Hepatocyte (in vitro differentiated cells): ENCODE results near the gene NIPA2.

ENCODE experiments used
- EZH2 ChIP-seq: fragments of 200-600 bp; sonication (generic); IDR thresholded peaks from 2 replicates; pipeline ENCODE4 v1.6.1; 2016; ENCODE audit warnings: antibody characterized with exemption, mild to moderate bottlenecking, borderline replicate concordance
- EZH2phosphoT487 ChIP-seq: fragments of 200-600 bp; sonication (generic); IDR thresholded peaks from one replicate; pipeline ENCODE4 v1.6.1; 2018; ENCODE audit warnings: antibody characterized with exemption, mild to moderate bottlenecking, low read depth, moderate library complexity; ENCODE audit not compliant: unreplicated experiment, severe bottlenecking
- TF ChIP-seq, protein P1 (sequence below): fragments of 200-600 bp; sonication (generic); IDR thresholded peaks from 2 replicates; pipeline ENCODE4 v1.5.1; 2016; ENCODE audit warnings: antibody characterized with exemption, mild to moderate bottlenecking; ENCODE audit not compliant: poor library complexity

DNA sequence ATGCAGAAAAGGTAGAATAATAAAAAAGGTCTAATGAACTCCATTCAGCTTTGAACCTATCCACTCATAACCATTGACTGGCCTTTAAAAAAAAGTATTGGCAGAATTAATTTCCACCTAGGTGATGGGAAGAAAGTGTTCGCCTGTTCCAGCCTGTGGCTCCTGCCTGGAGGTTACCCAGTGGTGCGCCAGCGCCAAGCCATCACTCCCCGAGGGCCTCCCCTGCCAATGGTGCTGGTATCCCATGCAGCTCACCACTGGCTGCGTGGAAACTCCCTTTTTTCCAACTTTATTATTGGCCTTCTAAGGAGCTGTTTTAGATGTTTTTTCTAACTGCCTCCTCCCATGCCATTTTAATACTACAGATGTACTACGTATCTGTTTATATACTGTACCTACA lies 29.4 kb downstream of the NIPA2 start:
- TF ChIP-seq, protein P1, sequence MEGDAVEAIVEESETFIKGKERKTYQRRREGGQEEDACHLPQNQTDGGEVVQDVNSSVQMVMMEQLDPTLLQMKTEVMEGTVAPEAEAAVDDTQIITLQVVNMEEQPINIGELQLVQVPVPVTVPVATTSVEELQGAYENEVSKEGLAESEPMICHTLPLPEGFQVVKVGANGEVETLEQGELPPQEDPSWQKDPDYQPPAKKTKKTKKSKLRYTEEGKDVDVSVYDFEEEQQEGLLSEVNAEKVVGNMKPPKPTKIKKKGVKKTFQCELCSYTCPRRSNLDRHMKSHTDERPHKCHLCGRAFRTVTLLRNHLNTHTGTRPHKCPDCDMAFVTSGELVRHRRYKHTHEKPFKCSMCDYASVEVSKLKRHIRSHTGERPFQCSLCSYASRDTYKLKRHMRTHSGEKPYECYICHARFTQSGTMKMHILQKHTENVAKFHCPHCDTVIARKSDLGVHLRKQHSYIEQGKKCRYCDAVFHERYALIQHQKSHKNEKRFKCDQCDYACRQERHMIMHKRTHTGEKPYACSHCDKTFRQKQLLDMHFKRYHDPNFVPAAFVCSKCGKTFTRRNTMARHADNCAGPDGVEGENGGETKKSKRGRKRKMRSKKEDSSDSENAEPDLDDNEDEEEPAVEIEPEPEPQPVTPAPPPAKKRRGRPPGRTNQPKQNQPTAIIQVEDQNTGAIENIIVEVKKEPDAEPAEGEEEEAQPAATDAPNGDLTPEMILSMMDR = no peak
- TF ChIP-seq EZH2 (no peak), EZH2phosphoT487 (no peak)
